Vagina (tissue), 2 donors: ENCODE results near the gene CHAF1B. TPM values are rescaled to one million over a fixed set of nuclear protein-coding genes. Genes with fewer than 3 reads are reported as not detected.
"Not testable (repeated sequence)": the region's sequence is repeated elsewhere in the genome, so short reads cannot be mapped to it uniquely, and the experiment has no call there.

ENCODE experiments used
- DNase-seq, 2 donors: peaks; one replicate each; pipeline ENCODE4 v3.0.0-alpha.2; 2017; ENCODE audit errors: extremely low spot score in 2 of 2
- H3K27ac ChIP-seq: fragments of 200-600 bp; sonication (generic); one replicate; pipeline ENCODE4 v1.5.1; 2019
- H3K27me3 ChIP-seq: fragments of 200-600 bp; sonication (generic); one replicate; pipeline ENCODE4 v1.5.1; 2019
- H3K36me3 ChIP-seq, 2 donors: fragments of 200-600 bp; sonication (generic); one replicate each; pipeline ENCODE4 v1.5.1; 2017 to 2019
- H3K4me1 ChIP-seq: fragments of 200-600 bp; sonication (generic); one replicate; pipeline ENCODE4 v1.5.1; 2019
- H3K4me3 ChIP-seq, 2 donors: fragments of 200-600 bp; sonication (generic); 1 replicate in 1 of 2; 2 replicates in 1 of 2; pipeline ENCODE4 v1.5.1; 2016 to 2019
- H3K9me3 ChIP-seq: fragments of 200-600 bp; sonication (generic); one replicate; pipeline ENCODE4 v1.5.1; 2019
- CTCF ChIP-seq, 3 experiments: fragments of 450-650 bp in 2 of 3; fragments of 200-600 bp in 1 of 3; sonication (generic) in 1 of 3; IDR thresholded peaks; one replicate each; pipeline ENCODE4 v1.5.1; 2017 to 2019; ENCODE audit warnings: antibody characterized with exemption in 3 of 3, mild to moderate bottlenecking in 2 of 3, moderate library complexity in 2 of 3
- POLR2A ChIP-seq, 2 donors: fragments of 450-650 bp; IDR thresholded peaks; one replicate each; pipeline ENCODE4 v1.6.1; 2017; ENCODE audit warnings: antibody characterized with exemption in 2 of 2, mild to moderate bottlenecking in 2 of 2, moderate library complexity in 2 of 2
- POLR2AphosphoS5 ChIP-seq, 2 donors: sonication (generic); formaldehyde crosslinking; IDR thresholded peaks; one replicate each; pipeline ENCODE4 v1.9.0; 2017; ENCODE audit warnings: antibody characterized with exemption in 2 of 2, mild to moderate bottlenecking in 2 of 2, low read depth in 1 of 2; ENCODE audit not compliant: insufficient read depth in 1 of 2
- intact Hi-C: fragments of 100-400 bp; cut with DNase I; formaldehyde crosslinking; loops from one replicate; pipeline ENCODE4 v1.15.1; 2023
- total RNA-seq: library from RNA; depleted of rRNA; stranded (reverse); fragments of >200 nt; gene quantifications from one replicate; pipeline ENCODE4 v1.2.3, GENCODE V29; 2016

Gene CHAF1B
- total RNA-seq, 1 donor from 2014 or later: 1.7 TPM

DNA sequence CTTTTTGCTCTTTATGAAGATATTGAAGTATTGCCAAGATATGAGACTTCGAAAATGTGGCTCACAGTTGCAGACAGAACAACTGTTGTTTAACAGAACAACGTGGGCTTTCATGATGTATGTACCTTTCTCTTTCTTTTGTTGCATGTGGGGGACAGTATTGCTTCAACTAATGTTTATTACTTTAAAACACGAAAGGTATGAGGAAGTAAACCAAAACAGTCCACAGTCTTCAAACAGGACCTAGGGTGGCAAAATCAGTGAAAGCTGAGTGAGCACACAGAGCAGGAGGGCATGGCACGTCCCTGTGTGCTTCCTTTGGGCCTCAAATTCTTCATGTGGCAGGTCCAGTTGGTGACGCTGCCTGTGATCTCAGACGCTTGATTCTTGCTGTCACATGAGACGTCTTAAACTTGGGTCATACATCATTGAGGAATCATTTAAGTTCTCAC, 7.8 kb upstream of the CHAF1B start:
- TF ChIP-seq CTCF (IDR thresholded peaks at IDR 0.05): no peak
- TF ChIP-seq POLR2AphosphoS5 (IDR thresholded peaks at IDR 0.05; ENCODE audit: insufficient read depth in 1 of 2, low read depth in 1 of 2): no peak
- TF ChIP-seq POLR2A (IDR thresholded peaks at IDR 0.05): no peak
- no peak overlapping the region for H3K27ac ChIP-seq
- no peaks in the 10 kb centered on the region for H3K9me3 ChIP-seq
- DNase-seq: no peak
- no peak overlapping the region for H3K4me3 ChIP-seq
- peaks cover 7 to 56% of the 10 kb centered on the region in 2 donors for H3K36me3 ChIP-seq
- H3K4me1 ChIP-seq: no peaks in the 10 kb centered on the region
- intact Hi-C loops: no loop called here
- no peaks in the 10 kb centered on the region for H3K27me3 ChIP-seq

DNA sequence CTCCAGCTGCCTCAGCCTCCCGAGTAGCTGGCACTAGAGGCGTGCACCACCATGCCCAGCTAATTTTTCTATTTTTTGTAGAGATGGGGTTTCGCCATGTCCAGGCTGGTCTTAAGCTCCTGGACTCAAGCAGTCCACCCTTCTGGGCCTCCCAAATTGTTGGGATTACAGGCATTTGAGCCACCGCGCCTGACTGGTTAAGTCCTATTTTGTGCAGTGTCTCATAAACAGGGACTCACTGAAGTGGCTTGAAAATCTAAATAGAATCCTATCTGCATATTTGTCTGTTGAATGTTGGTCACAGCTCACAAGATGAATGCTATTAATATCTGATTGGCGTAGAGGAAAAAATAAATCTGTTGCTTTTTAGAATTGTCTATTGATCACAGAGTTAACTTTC, 5.9 kb upstream of the CHAF1B start:
- Histone ChIP-seq H3K27me3 (no peaks in the 10 kb centered on the region), H3K27ac (no peak overlapping the region), H3K36me3 (peaks cover 4 to 39% of the 10 kb centered on the region in 2 donors), H3K4me3 (no peak overlapping the region), H3K9me3 (no peaks in the 10 kb centered on the region), H3K4me1 (no peaks in the 10 kb centered on the region)
- intact Hi-C loops: no loop called here
- DNase-seq: no peak
- no peak for TF ChIP-seq CTCF (IDR thresholded peaks at IDR 0.05)
- TF ChIP-seq POLR2A (IDR thresholded peaks at IDR 0.05): no peak
- TF ChIP-seq POLR2AphosphoS5 (IDR thresholded peaks at IDR 0.05; ENCODE audit: insufficient read depth in 1 of 2, low read depth in 1 of 2): no peak

DNA sequence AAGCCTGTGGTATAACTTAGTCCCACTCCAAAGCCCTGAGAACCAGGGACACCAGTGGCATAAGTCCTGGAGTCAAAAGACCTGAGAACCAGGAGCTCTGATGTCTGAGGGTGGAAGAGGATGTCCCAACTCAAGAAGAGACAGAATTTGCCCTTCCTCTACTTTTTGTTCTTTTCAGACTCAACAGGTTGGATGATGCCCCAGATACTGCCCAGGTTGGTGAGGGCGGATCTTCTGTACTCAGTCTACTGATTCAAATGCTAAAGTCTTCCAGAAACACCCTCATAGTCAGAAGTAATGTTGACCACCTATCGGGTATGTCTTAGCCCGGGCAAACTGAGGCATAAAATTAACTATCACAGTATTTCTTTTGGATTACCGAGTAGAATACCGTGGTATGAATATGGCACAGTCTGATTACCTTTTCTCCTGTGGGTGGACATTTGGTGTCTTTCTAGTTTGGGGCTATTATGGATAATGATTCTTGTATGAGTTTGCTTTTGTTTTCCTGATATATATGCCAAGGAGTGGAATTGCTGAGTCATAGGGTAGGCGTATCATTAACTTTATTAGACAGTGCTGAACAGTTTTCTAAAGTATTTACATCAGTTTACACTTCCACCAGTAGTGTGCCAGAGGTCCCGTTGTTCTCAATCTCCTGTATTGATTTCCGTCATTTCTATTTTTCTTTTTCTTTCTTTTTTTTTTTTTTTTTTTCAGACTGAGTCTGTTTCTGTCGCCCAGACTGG, 3.2 kb upstream of the CHAF1B start:
- intact Hi-C loops: no loop called here
- Histone ChIP-seq H3K36me3 (peaks cover 0 to 13% of the 10 kb centered on the region in 2 donors), H3K27ac (no peak overlapping the region), H3K4me3 (no peak overlapping the region), H3K9me3 (no peaks in the 10 kb centered on the region), H3K27me3 (no peaks in the 10 kb centered on the region), H3K4me1 (no peaks in the 10 kb centered on the region)
- no peak for DNase-seq
- TF ChIP-seq CTCF (IDR thresholded peaks at IDR 0.05): no peak
- no peak for TF ChIP-seq POLR2A (IDR thresholded peaks at IDR 0.05)
- TF ChIP-seq POLR2AphosphoS5 (IDR thresholded peaks at IDR 0.05; ENCODE audit: insufficient read depth in 1 of 2, low read depth in 1 of 2): no peak

- H3K27me3 ChIP-seq, H3K9me3 ChIP-seq, intact Hi-C loops, DNase-seq, H3K36me3 ChIP-seq, H3K4me1 ChIP-seq, H3K27ac ChIP-seq, H3K4me3 ChIP-seq: not testable (repeated sequence)
Observed at GRCh38 chr21:36382722-36383121, 2.5 kb upstream of the CHAF1B start.

GRCh38 chr21:36384885-36385232, 333 bp upstream of the CHAF1B start:
- no peaks in the 10 kb centered on the region for H3K4me1 ChIP-seq
- no peaks in the 10 kb centered on the region for H3K27me3 ChIP-seq
- H3K27ac ChIP-seq: no peak overlapping the region
- DNase-seq: no peak
- intact Hi-C loops: no loop called here
- TF ChIP-seq POLR2A (IDR thresholded peaks at IDR 0.05) (no peak), CTCF (IDR thresholded peaks at IDR 0.05) (no peak), POLR2AphosphoS5 (IDR thresholded peaks at IDR 0.05; ENCODE audit: insufficient read depth in 1 of 2, low read depth in 1 of 2) (no peak)
- H3K36me3 ChIP-seq: no peaks in the 10 kb centered on the region
- peak overlapping the region; percentile 61 to 79 for H3K4me3 ChIP-seq
- H3K9me3 ChIP-seq: no peaks in the 10 kb centered on the region
